SW480 (cell line): ENCODE results near the gene PHF2.

Source experiments
- DNase-seq: peaks from one replicate; pipeline ENCODE4 v3.0.0-alpha.2; 2016; ENCODE audit warnings: low spot score

Gene PHF2

GRCh38 chr9:93601063-93601462 is 24.7 kb downstream of the PHF2 start:
- DNase-seq: no peak

GRCh38 chr9:93601666-93602065 is 25.3 kb downstream of the PHF2 start:
- no peak for DNase-seq

GRCh38 chr9:93603011-93603410 is 26.6 kb downstream of the PHF2 start:
- DNase-seq: no peak

GRCh38 chr9:93603906-93604326 is 27.5 kb downstream of the PHF2 start:
- DNase-seq: no peak

GRCh38 chr9:93606187-93606586 is 29.8 kb downstream of the PHF2 start:
- DNase-seq: no peak

- no peak for DNase-seq
These were observed 33.8 kb downstream of the PHF2 start for GRCh38 chr9:93610206-93610605.

GRCh38 chr9:93612052-93612795 is 35.8 kb downstream of the PHF2 start:
- no peak for DNase-seq

- no peak for DNase-seq
These were observed 36.4 kb downstream of the PHF2 start for GRCh38 chr9:93612796-93613154.

- DNase-seq: no peak
These were observed 36.8 kb downstream of the PHF2 start for GRCh38 chr9:93613174-93613573.

GRCh38 chr9:93613791-93614190 is 37.4 kb downstream of the PHF2 start:
- no peak for DNase-seq

- DNase-seq: no peak
These were observed 38.6 kb downstream of the PHF2 start for GRCh38 chr9:93614830-93615468.

- no peak for DNase-seq
These were observed 39.7 kb downstream of the PHF2 start for GRCh38 chr9:93616044-93616443.

GRCh38 chr9:93617273-93617672 is 40.9 kb downstream of the PHF2 start:
- DNase-seq: no peak

- DNase-seq: no peak
These were observed 42.9 kb downstream of the PHF2 start for GRCh38 chr9:93619272-93619775.

GRCh38 chr9:93620041-93620506 is 43.7 kb downstream of the PHF2 start:
- DNase-seq: no peak

- DNase-seq: no peak
These were observed 44.8 kb downstream of the PHF2 start for GRCh38 chr9:93620881-93621820.

- no peak for DNase-seq
These were observed 45.5 kb downstream of the PHF2 start for GRCh38 chr9:93621922-93622321.

- DNase-seq: no peak
These were observed 46.3 kb downstream of the PHF2 start for GRCh38 chr9:93622691-93623090.

GRCh38 chr9:93623753-93624152 is 47.4 kb downstream of the PHF2 start:
- no peak for DNase-seq

GRCh38 chr9:93624431-93624834 is 48.0 kb downstream of the PHF2 start:
- no peak for DNase-seq

- DNase-seq: no peak
These were observed 48.6 kb downstream of the PHF2 start for GRCh38 chr9:93624977-93625376.

GRCh38 chr9:93629920-93630319 is 53.5 kb downstream of the PHF2 start:
- no peak for DNase-seq
